Fibroblast of peridontal ligament (primary cell): ENCODE data around the gene CYP4F22.
"Not testable (repeated sequence)": the region's sequence is repeated elsewhere in the genome, so short reads cannot be mapped to it uniquely, and the experiment has no call there.

ENCODE experiments used
- DNase-seq: peaks from one replicate; pipeline ENCODE4 v3.0.0-alpha.2; 2010; ENCODE audit errors: extremely low read depth

CYP4F22 gene

GRCh38 chr19:15570420-15570819, 62.1 kb downstream of the CYP4F22 start:
- DNase-seq: no peak

GRCh38 chr19:15575406-15575805, 67.1 kb downstream of the CYP4F22 start:
- DNase-seq: no peak

GRCh38 chr19:15576526-15577156, 68.3 kb downstream of the CYP4F22 start:
- DNase-seq: no peak

DNA sequence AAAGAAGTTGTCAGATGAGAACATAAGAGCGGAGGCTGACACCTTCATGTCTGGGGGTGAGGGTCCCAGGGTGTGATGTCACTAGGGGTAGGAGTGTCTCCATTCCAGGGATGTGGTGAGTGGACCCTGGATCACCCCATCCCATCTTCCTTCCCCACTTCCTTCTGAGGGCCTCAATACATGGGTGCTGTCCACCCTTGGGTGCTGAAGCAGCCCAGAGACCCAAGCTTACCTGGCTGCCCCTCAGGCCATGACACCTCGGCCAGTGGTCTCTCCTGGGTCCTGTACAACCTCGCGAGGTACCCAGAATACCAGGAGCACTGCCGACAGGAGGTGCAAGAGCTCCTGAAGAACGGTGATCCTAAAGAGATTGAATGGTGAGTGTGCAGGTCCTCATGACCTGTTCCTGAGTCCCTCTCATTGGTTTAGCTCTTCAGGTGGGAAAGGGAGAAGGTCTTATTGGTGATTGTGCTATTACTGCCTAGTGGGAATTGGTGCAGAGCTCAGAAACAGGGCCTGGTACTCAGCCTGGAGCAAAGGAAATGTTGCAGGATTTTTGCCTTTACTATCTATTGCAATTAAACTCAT, 69.0 kb downstream of the CYP4F22 start:
- no peak for DNase-seq

DNA sequence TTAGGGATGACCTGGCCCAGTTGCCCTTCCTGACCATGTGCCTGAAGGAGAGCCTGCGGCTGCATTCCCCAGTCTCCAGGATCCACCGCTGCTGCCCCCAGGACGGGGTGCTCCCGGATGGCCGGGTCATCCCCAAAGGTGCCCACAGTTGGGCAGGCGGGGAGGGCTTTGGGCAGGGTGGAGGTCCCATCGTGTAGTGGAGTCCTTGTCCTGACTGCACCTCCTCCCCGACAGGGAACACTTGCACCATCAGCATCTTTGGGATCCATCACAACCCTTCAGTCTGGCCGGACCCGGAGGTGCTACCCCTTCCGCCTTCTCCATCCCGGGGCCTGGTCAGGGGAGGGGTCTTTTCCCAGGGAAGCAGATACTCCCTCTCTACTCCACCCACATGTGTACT, 75.0 kb downstream of the CYP4F22 start:
- DNase-seq: no peak

GRCh38 chr19:15584095-15584494, 75.8 kb downstream of the CYP4F22 start:
- DNase-seq: no peak

DNA sequence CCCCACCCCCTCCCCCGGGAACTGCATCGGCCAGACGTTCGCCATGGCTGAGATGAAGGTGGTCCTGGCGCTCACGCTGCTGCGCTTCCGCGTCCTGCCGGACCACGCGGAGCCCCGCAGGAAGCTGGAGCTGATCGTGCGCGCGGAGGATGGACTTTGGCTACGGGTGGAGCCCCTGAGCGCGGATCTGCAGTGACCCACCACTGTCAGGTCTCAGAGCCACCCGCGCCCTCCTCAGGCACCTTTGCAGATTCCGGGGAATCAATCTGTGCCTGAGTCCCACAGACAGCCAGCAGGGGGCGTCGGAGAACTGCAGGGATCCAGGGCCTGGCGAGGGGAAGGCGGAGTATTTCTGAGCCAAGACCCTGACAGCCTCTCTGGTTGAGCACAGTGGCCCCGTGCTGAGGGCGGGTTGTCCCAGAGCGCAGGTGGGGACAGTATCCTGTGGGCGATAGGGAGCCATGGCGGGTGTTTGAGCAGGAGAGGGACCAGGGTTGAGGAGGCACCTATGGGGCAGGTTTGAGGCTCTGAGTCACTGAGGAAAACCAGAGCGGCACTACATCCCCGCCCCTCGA, 76.3 kb downstream of the CYP4F22 start:
- peak; percentile 43 for DNase-seq

GRCh38 chr19:15587663-15588062, 79.3 kb downstream of the CYP4F22 start:
- no peak for DNase-seq

DNA sequence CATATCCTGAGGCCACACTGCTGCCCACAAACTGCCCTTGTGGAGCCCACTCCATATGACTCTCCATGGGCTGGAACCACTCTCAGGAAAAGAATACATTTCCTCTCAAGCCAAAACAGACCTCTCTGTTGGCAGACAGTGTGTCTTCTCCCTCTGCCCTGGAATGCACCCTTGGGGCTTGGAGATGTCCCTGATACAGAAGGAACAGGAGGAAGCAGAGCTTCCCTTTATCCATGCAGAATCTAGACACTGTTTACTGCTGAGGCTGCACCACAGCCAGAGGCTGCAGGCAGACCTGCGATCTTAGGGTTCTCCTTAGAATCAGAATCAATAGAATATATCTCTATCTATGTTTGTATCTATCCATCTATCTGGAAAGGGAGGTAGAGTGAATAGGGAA, 79.9 kb downstream of the CYP4F22 start:
- no peak for DNase-seq

DNA sequence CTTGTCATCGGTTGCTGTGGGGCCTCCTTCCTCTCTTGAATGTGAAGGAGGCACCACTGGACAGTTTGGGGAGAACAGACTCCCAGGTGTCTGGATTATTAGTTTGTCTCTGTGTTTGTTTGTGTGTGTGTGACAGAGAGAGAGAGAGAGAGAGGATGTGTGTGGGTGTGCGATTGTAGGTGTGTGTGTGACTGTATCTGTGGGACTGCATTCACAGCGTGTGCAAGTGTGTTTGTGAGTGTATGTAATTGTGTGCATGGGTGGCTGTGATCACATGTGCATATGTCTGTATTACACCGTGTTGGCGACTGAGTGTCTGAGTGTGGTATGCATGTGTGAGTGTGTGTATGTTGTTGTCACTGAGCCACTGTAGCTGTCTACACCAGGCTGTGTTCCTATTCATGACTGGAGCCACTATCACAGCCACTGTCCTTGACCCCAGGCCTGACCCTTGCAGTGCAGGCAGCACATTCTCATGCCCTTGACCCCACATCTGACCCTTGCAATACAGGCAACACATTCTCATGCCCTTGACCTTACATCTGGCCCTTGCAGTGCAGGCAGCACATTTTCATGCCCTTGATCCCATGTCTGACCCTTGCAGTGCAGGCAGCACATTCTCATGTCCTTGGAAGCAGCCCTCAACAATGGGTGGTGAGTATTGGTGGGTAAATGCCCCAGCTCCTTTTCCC, 81.6 kb downstream of the CYP4F22 start:
- DNase-seq: no peak

DNA sequence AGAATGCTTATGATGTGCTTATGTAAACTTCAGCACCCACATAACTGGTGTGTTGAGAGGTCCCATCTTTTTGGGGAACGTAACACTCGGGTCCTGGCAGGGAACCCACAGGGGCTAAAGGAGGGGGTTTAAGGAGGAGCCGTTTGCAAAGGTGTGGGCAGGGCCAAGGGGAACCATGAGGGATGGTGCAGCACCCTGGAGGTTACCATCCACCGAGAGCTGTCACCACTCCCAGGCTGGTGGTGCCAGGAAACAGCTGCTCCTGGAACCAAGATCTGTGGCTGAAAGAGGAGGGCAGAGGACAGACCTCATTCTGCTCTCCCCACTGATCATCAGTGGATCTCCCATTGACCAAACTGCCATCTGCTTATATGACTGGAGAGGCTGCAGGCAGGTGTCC, 83.5 kb downstream of the CYP4F22 start:
- no peak for DNase-seq

DNA sequence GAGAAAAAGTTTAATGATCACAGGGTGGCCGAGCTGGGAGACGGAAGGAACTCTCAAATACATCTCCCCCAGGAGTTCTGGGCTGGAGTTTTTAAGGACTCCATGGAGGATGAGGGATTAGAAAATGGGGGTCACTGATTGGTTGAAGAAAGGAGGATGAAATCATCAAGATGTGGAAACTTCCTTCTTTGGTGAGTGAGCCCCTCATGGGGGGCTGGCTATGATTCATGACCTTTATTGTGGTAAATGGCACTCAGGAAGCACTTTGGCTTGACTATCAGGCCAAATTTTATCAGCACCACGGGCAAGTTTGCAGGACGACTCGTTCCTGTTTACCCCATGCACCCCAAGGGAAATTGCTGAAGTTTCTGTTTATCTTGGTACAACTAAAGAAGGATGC, 84.2 kb downstream of the CYP4F22 start:
- not testable (repeated sequence) for DNase-seq

- not testable (repeated sequence) for DNase-seq
Observed at GRCh38 chr19:15593766-15594165, 85.4 kb downstream of the CYP4F22 start.

DNA sequence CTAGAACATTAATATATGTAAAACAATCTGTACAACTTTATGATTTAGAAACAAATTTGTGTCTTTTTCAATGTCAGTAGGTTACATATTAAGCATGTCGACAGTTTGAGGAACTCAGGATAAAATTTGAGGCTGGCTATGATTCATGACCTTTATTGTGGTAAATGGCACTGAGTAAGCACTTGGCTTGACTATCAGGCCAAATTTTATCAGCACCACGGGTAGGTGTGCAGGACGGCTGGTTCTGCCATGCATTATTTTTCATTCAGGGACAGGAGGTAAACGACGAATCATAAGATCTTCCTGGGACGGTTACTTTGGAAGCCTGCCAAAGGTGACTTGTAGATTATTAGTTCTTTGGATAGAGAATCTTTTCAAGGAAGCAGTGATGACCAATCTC, 86.7 kb downstream of the CYP4F22 start:
- no peak for DNase-seq
